Measurements from ENCODE around the gene CSNK1G1.
"Not testable (repeated sequence)": the region's sequence is repeated elsewhere in the genome, so short reads cannot be mapped to it uniquely, and the experiment has no call there.

CSNK1G1 gene

GRCh38 chr15:64133623-64134344, 222.2 kb downstream of the CSNK1G1 start:
- no peak for DNase-seq (ENCODE audit: low read depth)

GRCh38 chr15:64132217-64132616, 223.8 kb downstream of the CSNK1G1 start:
- DNase-seq (ENCODE audit: low read depth) = no peak

- no peak for DNase-seq (ENCODE audit: low read depth)
These were observed 224.4 kb downstream of the CSNK1G1 start for GRCh38 chr15:64131547-64131946.

GRCh38 chr15:64130159-64130558, 225.8 kb downstream of the CSNK1G1 start:
- DNase-seq (ENCODE audit: low read depth) = no peak

GRCh38 chr15:64127521-64128270, 228.3 kb downstream of the CSNK1G1 start:
- DNase-seq (ENCODE audit: low read depth) = no peak

GRCh38 chr15:64125978-64126377, 230.0 kb downstream of the CSNK1G1 start:
- no peak for DNase-seq (ENCODE audit: low read depth)

GRCh38 chr15:64122936-64123351, 233.0 kb downstream of the CSNK1G1 start:
- DNase-seq (ENCODE audit: low read depth) = no peak

- no peak for DNase-seq (ENCODE audit: low read depth)
These were observed 233.5 kb downstream of the CSNK1G1 start for GRCh38 chr15:64122444-64122843.

- no peak for DNase-seq (ENCODE audit: low read depth)
These were observed 234.4 kb downstream of the CSNK1G1 start for GRCh38 chr15:64121614-64122013.

GRCh38 chr15:64120322-64120721, 235.7 kb downstream of the CSNK1G1 start:
- DNase-seq (ENCODE audit: low read depth) = not testable (repeated sequence)

GRCh38 chr15:64117759-64118487, 238.1 kb downstream of the CSNK1G1 start:
- no peak for DNase-seq (ENCODE audit: low read depth)
